SK-N-MC (cell line): ENCODE data around the gene SCYGR4.

Source experiments
- EZH2 ChIP-seq: fragments of 200-600 bp; sonication (generic); IDR thresholded peaks from one replicate; pipeline ENCODE4 v1.6.1; 2017; ENCODE audit warnings: antibody characterized with exemption
- FOXP2 ChIP-seq: optimal IDR thresholded peaks from 2 replicates; pipeline ENCODE3; 2011; ENCODE audit warnings: mild to moderate bottlenecking, moderate library complexity; ENCODE audit not compliant: insufficient read depth; ENCODE audit errors: extremely low read length, control extremely low read depth
- POLR2AphosphoS5 ChIP-seq: IDR thresholded peaks from 2 replicates; pipeline ENCODE4 v1.6.1; 2012; ENCODE audit warnings: mild to moderate bottlenecking, low read depth, low read length, borderline replicate concordance

DNA sequence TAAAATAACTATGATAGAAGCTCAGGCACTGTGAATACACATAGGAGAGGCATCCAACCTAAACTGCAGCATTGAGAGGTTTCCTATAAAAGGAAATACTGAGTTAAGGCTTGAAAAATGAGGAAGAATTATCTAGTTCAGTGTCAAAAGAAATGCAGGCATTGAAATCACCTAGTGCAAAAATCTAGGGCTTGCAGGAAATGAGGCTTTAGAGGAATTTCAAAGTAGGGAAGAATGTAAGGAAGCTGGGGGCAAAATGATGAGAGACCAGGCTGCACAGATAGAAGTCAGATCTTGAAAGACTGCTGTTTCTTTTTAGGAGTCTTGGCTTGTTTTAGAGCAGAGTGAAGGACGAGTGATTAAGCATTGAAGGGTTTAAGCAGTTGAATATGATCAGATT, 46.7 kb upstream of the SCYGR4 start:
- no peak for TF ChIP-seq EZH2
- no peak for TF ChIP-seq POLR2AphosphoS5
- no peak for TF ChIP-seq FOXP2
